Measurements from ENCODE around the gene TP53RK.

The TP53RK gene

GRCh38 chr20:46705378-46705729 is 16.1 kb upstream of the TP53RK start:
- no peak for DNase-seq

GRCh38 chr20:46704714-46705377 is 15.6 kb upstream of the TP53RK start:
- no peak for DNase-seq

DNA sequence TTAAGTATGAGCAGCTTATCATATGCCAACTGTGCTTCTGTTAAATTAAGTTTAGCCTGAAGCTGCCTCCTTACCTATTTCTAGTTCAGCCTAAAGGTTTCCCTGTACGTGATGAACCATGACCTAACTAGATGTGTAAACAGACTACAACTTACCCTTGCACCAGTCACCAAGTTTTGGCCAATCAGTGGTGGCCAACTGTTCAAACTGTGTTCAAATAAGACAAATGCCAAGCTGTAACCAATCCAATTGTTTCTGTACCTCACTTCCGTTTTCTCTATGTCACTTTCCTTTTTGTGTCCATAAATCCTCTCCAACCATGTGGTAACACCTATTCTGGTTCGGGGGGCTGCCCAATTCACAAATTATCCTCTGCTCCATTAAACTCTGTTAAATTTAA is 14.2 kb upstream of the TP53RK start:
- DNase-seq: no peak

DNA sequence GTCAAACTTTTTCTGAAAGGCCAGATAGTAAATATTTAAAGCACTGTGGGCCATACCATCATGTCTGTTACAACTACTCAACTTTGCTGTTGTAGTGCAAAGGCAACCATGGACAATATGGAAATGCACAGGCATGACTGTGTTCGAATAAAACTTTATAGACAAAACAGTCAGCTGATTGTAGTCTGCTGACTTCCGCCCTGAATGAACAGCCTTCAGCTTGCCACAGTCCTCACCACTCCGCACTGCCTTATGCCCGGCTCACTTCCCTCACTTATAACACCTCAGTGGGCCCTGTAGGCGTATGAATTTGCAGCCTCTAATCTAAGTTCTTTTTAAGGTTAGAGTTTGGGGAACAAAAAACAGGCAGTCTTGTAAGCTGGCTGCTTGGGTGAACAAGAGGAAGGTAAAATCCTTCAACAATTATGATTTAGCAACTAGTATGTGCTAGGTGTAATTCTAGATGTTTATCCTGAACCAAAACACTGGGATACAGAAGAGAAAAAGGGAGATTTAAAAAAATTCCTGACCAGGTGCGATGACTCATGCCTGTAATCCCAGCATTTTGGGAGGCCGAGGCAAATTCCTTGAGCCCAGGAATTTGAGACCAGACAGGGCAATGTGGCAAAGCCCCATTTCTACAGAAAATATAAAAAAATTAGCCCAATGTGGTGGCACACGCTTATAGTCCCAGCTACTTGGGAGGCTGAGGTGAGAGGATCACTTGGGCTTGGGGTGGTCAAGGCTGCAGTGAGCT is 13.4 kb upstream of the TP53RK start:
- DNase-seq: no peak

GRCh38 chr20:46701986-46702385 is 12.7 kb upstream of the TP53RK start:
- no peak for DNase-seq

GRCh38 chr20:46701556-46701955 is 12.3 kb upstream of the TP53RK start:
- DNase-seq: no peak

- no peak for DNase-seq
Observed at GRCh38 chr20:46701057-46701456, 11.8 kb upstream of the TP53RK start.

- no peak for DNase-seq
Observed at GRCh38 chr20:46700481-46700880, 11.2 kb upstream of the TP53RK start.

GRCh38 chr20:46699651-46700359 is 10.6 kb upstream of the TP53RK start:
- no peak for DNase-seq

DNA sequence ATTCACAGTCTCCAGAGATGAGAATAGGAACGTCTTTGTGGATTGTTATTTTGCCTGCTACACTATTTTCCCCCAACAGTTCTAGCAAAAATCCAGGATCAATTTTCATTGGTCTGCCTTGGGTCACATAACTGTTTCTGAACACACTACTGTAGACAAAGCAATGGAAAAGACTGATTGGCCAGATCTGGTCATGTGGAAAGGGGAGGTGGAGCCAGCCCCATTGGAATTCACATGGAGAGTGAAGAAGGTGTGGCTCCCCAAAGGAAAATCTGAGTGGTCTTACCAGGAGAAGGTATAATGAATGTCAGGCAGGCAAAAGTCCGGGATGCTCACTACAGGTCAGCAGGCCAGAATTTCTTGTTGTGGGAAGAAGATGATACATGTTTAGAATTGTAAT is 9.5 kb upstream of the TP53RK start:
- no peak for DNase-seq

- no peak for DNase-seq
Observed at GRCh38 chr20:46696791-46697279, 7.6 kb upstream of the TP53RK start.

GRCh38 chr20:46695892-46696291 is 6.6 kb upstream of the TP53RK start:
- no peak for DNase-seq

DNA sequence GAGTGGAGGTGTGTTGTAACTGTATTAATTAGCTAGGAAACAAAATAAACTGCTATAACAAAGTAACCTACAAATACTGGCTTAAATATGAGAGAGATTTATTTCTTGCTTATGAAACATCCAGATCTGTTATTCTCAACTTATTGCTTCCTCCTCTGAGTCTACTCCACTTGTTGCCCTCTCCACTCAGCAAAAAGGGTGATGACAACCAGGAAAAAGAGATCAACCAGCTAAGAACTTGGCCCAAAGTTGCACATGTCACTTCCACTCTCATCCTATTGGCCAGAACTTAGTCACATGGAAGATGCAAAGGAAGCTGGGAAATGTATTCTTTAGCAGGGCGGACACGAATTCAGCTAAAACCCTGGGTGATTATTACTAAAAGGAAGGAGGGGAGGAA is 5.2 kb upstream of the TP53RK start:
- no peak for DNase-seq

GRCh38 chr20:46691196-46691595 is 2.0 kb upstream of the TP53RK start:
- DNase-seq: no peak

- DNase-seq: no peak
Observed at GRCh38 chr20:46690219-46691106, 1.2 kb upstream of the TP53RK start.

- DNase-seq: no peak
Observed at GRCh38 chr20:46689754-46690085, 476 bp upstream of the TP53RK start.

GRCh38 chr20:46688151-46689081 is 828 bp downstream of the TP53RK start:
- DNase-seq: no peak

GRCh38 chr20:46683939-46684750 is 5.1 kb downstream of the TP53RK start:
- DNase-seq: no peak

DNA sequence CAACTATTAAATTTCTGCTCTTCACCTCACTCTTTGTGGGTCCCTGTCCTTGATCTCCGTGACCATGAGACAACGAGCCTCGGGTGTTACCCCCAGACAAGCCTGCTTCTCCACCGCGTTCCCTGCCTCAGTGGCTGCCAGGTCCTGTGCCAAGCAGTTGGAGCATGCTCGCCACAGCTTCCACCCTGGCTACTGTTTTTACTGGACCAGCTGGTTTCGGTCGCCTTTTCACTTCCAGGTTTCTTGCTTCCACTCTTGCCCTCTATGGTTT is 5.6 kb downstream of the TP53RK start:
- no peak for DNase-seq

DNA sequence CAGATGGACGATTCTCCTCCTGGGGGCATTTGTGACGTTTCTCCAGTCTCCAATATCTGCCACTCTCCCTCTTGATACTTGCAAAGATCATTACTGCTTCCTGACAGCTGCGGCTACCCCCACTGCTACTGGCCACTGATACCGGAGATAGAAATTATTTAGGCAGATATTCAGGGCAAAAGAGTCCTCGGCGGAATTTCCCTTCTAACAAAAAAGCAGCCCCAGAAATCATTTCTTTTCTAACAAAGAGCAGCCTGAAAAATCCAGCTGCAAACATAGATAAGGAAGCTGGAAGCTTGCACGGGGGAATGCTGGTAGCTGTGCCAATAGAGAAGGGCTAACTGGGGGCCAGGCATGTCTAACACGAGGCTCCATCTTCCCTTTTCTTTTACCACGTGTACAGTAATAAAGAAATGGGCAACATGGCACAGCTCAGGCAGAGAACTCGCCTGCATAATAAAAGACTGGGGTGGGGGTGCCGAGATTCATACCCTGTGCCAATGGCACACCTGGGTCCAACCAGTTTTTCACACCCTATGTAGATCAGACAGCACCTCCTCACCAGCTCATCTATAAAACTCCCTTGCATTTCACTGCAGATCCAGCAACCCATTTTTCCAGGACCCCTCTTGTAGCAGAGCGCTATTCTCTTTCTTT is 6.1 kb downstream of the TP53RK start:
- DNase-seq: no peak
